NCI-H460 (cell line): ENCODE data around the gene ZMYM1. TPM values are rescaled to one million over a fixed set of nuclear protein-coding genes. Genes with fewer than 3 reads are reported as not detected.
"Not testable (repeated sequence)": the region's sequence is repeated elsewhere in the genome, so short reads cannot be mapped to it uniquely, and the experiment has no call there.

Experiments used
- DNase-seq: peaks from one replicate; pipeline ENCODE4 v3.0.0-alpha.2; 2016; ENCODE audit warnings: low read depth; ENCODE audit errors: extremely low read depth
- total RNA-seq: library from RNA; depleted of rRNA; stranded (reverse); fragments of >200 nt; shearing (Covaris generic); gene quantifications from 2 replicates; pipeline ENCODE4 v1.2.3, GENCODE V29; 2014

ZMYM1 gene
- total RNA-seq, 1 experiment from 2014 or later: 19.9 TPM

- no peak for DNase-seq
These were observed 5.8 kb upstream of the ZMYM1 start for GRCh38 chr1:35073265-35073811.

- DNase-seq: not testable (repeated sequence)
These were observed 2.8 kb upstream of the ZMYM1 start for GRCh38 chr1:35076426-35076825.

GRCh38 chr1:35080171-35080854 is 1.1 kb downstream of the ZMYM1 start:
- DNase-seq: no peak

- DNase-seq: no peak
These were observed 6.2 kb downstream of the ZMYM1 start for GRCh38 chr1:35085421-35085820.

GRCh38 chr1:35097224-35097623 is 18.0 kb downstream of the ZMYM1 start:
- DNase-seq: no peak

GRCh38 chr1:35111106-35111505 is 31.9 kb downstream of the ZMYM1 start:
- DNase-seq: no peak

GRCh38 chr1:35112668-35113067 is 33.5 kb downstream of the ZMYM1 start:
- DNase-seq: no peak

GRCh38 chr1:35115459-35116383 is 36.5 kb downstream of the ZMYM1 start:
- no peak for DNase-seq

- no peak for DNase-seq
These were observed 41.4 kb downstream of the ZMYM1 start for GRCh38 chr1:35120458-35121133.

GRCh38 chr1:35122311-35122710 is 43.1 kb downstream of the ZMYM1 start:
- no peak for DNase-seq

GRCh38 chr1:35126546-35126945 is 47.4 kb downstream of the ZMYM1 start:
- DNase-seq: no peak

- DNase-seq: no peak
These were observed 49.9 kb downstream of the ZMYM1 start for GRCh38 chr1:35129080-35129479.

GRCh38 chr1:35136780-35137179 is 57.6 kb downstream of the ZMYM1 start:
- DNase-seq: no peak

- not testable (repeated sequence) for DNase-seq
These were observed 58.4 kb downstream of the ZMYM1 start for GRCh38 chr1:35137590-35137989.

- DNase-seq: not testable (repeated sequence)
These were observed 63.1 kb downstream of the ZMYM1 start for GRCh38 chr1:35142294-35142693.

GRCh38 chr1:35142728-35143127 is 63.5 kb downstream of the ZMYM1 start:
- DNase-seq: not testable (repeated sequence)

GRCh38 chr1:35143737-35144508 is 64.7 kb downstream of the ZMYM1 start:
- no peak for DNase-seq

- not testable (repeated sequence) for DNase-seq
These were observed 66.8 kb downstream of the ZMYM1 start for GRCh38 chr1:35145892-35146549.

GRCh38 chr1:35151220-35151619 is 72.0 kb downstream of the ZMYM1 start:
- no peak for DNase-seq

GRCh38 chr1:35164893-35165292 is 85.7 kb downstream of the ZMYM1 start:
- no peak for DNase-seq
